K562 (cell line): ENCODE data around the gene SLC3A2. TPM values are rescaled to one million over a fixed set of nuclear protein-coding genes. Genes with fewer than 3 reads are reported as not detected.
A peak's percentile ranks its signal among the peaks of the same experiment; 100 is the strongest.

Experiments
- CHCHD3 ChIP-seq: fragments of 250-450 bp; sonication (Bioruptor Pico); IDR thresholded peaks from 2 replicates; pipeline ENCODE4 v2.1.2; 2022; ENCODE audit warnings: mild to moderate bottlenecking
- CUX1 ChIP-seq: fragments of 200-800 bp; sonication (Bioruptor generic); IDR thresholded peaks from 2 replicates; pipeline ENCODE4 v1.6.1; 2016; ENCODE audit warnings: missing genetic modification characterization, missing compliant biosample characterization
- HMBOX1 ChIP-seq: sonication (generic); IDR thresholded peaks from 2 replicates; pipeline ENCODE4 v1.6.1; 2016
- HNRNPK ChIP-seq: fragments of 200-400 bp; formaldehyde crosslinking; IDR thresholded peaks from one replicate; pipeline ENCODE4 v1.6.1; 2018; ENCODE audit warnings: mild to moderate bottlenecking, low read depth, low read length; ENCODE audit not compliant: poor library complexity, severe bottlenecking
- ILF3 ChIP-seq: fragments of 450-650 bp; IDR thresholded peaks from 2 replicates; pipeline ENCODE4 v1.6.1; 2018; ENCODE audit warnings: antibody characterized with exemption, mild to moderate bottlenecking, moderate library complexity, borderline replicate concordance
- MAZ ChIP-seq, 2 experiments: fragments of 450-650 bp in 1 of 2; sonication (generic) in 1 of 2; formaldehyde crosslinking; IDR thresholded peaks in 1 of 2; conservative IDR thresholded peaks in 1 of 2; 2 replicates each; pipeline versions ENCODE4 v1.4.0 to v1.5.0; 2020; ENCODE audit warnings: mild to moderate bottlenecking in 1 of 2, missing genetic modification reagents in 1 of 2
- MCM5 ChIP-seq: fragments of 450-650 bp; IDR thresholded peaks from 2 replicates; pipeline ENCODE4 v1.6.1; 2016; ENCODE audit warnings: low read depth
- NBN ChIP-seq: fragments of 450-650 bp; IDR thresholded peaks from 2 replicates; pipeline ENCODE4 v1.6.1; 2016; ENCODE audit warnings: low read depth, mild to moderate bottlenecking
- PRDM10 ChIP-seq: fragments of 450-650 bp; IDR thresholded peaks from 2 replicates; pipeline ENCODE4 v1.6.1; 2018; ENCODE audit not compliant: partially characterized antibody
- SIN3B ChIP-seq: fragments of 450-650 bp; IDR thresholded peaks from 2 replicates; pipeline ENCODE4 v1.6.1; 2017; ENCODE audit warnings: low read depth, mild to moderate bottlenecking, moderate library complexity
- TCF3 ChIP-seq: sonication (generic); formaldehyde crosslinking; IDR thresholded peaks from 2 replicates; pipeline ENCODE4 v1.4.0; 2020; ENCODE audit warnings: mild to moderate bottlenecking, missing genetic modification reagents
- polyA plus RNA-seq, 8 experiments: library from polyadenylated mRNA; depleted of rRNA in 4 of 8; stranded (reverse) in 5 of 8; unstranded in 3 of 8; fragments of >200 nt; fragmentation: Nextera tagmentation in 2 of 8; fragmentation: Illumina TruSeq in 1 of 8; extraction: Ambion mirVana in 2 of 8; extraction: Trizol in 1 of 8; gene quantifications; 2 replicates each; pipeline versions ENCODE4 v1.2.1 to v1.2.3, GENCODE V29; 2011 to 2014; ENCODE audit warnings: inconsistent platforms in 1 of 8, missing spikeins in 1 of 8
- total RNA-seq, 7 experiments: library from RNA; depleted of rRNA in 6 of 7; stranded (reverse); fragments of >200 nt in 6 of 7; fragmentation: Illumina TruSeq in 2 of 7; extraction: Trizol in 2 of 7; gene quantifications; 2 replicates each; pipeline versions ENCODE4 v1.2.1 to v1.2.3, GENCODE V29; 2011 to 2021; ENCODE audit warnings: low replicate concordance in 1 of 7
- TF ChIP-seq, protein P1 (sequence below): sonication (generic); formaldehyde crosslinking; IDR thresholded peaks from 2 replicates; pipeline ENCODE4 v1.8.0; 2022; ENCODE audit warnings: missing genetic modification reagents, mild to moderate bottlenecking, borderline replicate concordance
- TF ChIP-seq, protein P2 (sequence below): fragments of 450-650 bp; formaldehyde crosslinking; IDR thresholded peaks from 2 replicates; pipeline ENCODE4 v1.4.0; 2022; ENCODE audit warnings: missing genetic modification characterization

Gene SLC3A2
- total and polyA plus RNA-seq, 9 of the 15 experiments (the other 6 are each of a cell fraction or from before 2014, with no cell fraction given): 20.0 to 296 (median 214) TPM

GRCh38 chr11:62889484-62890437 lies 9.1 kb downstream of the SLC3A2 start (continued):
- TF ChIP-seq MAZ (CRISPR knock-in tag; conservative IDR thresholded peaks at IDR 0.05 in 1 of 2, IDR thresholded peaks at IDR 0.05 in 1 of 2) (peak; percentile 41 to 60; a peak in 3 of 4 replicates), CUX1 (CRISPR knock-in tag) (no peak), MCM5 (no peak), CHCHD3 (CRISPR knock-in tag) (peak; percentile 66; the same call in 1 of the 2 replicates), TCF3 (CRISPR knock-in tag) (peak; percentile 74), SIN3B (no peak), PRDM10 (peak; percentile 95), ILF3 (peak; percentile 93), HMBOX1 (peak; percentile 53), HNRNPK (no peak), NBN (peak; percentile 30; the same call in 1 of the 2 replicates)
- TF ChIP-seq, protein P1, sequence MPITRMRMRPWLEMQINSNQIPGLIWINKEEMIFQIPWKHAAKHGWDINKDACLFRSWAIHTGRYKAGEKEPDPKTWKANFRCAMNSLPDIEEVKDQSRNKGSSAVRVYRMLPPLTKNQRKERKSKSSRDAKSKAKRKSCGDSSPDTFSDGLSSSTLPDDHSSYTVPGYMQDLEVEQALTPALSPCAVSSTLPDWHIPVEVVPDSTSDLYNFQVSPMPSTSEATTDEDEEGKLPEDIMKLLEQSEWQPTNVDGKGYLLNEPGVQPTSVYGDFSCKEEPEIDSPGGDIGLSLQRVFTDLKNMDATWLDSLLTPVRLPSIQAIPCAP (CRISPR knock-in tag): no peak
- TF ChIP-seq, protein P2, sequence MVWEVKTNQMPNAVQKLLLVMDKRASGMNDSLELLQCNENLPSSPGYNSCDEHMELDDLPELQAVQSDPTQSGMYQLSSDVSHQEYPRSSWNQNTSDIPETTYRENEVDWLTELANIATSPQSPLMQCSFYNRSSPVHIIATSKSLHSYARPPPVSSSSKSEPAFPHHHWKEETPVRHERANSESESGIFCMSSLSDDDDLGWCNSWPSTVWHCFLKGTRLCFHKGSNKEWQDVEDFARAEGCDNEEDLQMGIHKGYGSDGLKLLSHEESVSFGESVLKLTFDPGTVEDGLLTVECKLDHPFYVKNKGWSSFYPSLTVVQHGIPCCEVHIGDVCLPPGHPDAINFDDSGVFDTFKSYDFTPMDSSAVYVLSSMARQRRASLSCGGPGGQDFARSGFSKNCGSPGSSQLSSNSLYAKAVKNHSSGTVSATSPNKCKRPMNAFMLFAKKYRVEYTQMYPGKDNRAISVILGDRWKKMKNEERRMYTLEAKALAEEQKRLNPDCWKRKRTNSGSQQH (CRISPR knock-in tag): peak; percentile 98
